ENCODE data around the gene UTS2B.

- no peak for TF ChIP-seq EZH2phosphoT487 (IDR thresholded peaks at IDR 0.05; ENCODE audit: insufficient read depth, low read depth)
- no peak for TF ChIP-seq EZH2 (IDR thresholded peaks at IDR 0.05; ENCODE audit: insufficient read depth, poor library complexity, severe bottlenecking)
Observed at GRCh38 chr3:191268737-191269136, 61.6 kb downstream of the UTS2B start.

Measured in GM23248 (cell line).